ENCODE data around the gene SLC37A1.

- TF ChIP-seq TAF1 (IDR thresholded peaks at IDR 0.05; ENCODE audit: borderline replicate concordance, insufficient read depth, low read length) (no peak), SIN3A (IDR thresholded peaks at IDR 0.05; ENCODE audit: borderline replicate concordance, insufficient read depth, low read length) (no peak), POLR2AphosphoS5 (IDR thresholded peaks at IDR 0.05; ENCODE audit: low read depth, low read length) (no peak), REST (IDR thresholded peaks at IDR 0.05; ENCODE audit: insufficient read depth in 1 of 2, low read depth in 2 of 2, low read length in 2 of 2) (no peak)
Measured at GRCh38 chr21:42624095-42624790, 110.6 kb downstream of the SLC37A1 start.
